Gastroesophageal sphincter (tissue), 4 donors: ENCODE data around the gene PTPN3. TPM values are rescaled to one million over a fixed set of nuclear protein-coding genes. Genes with fewer than 3 reads are reported as not detected.

Source experiments
- ATAC-seq: fragments of 150-250 bp; one replicate; pipeline ENCODE4 v1.9.1; 2016; ENCODE audit warnings: mild to moderate bottlenecking, moderate library complexity
- H3K27ac ChIP-seq, 4 donors: fragments of 200-600 bp; sonication (generic) in 3 of 4; 1 replicate in 3 of 4; 2 replicates in 1 of 4; pipeline ENCODE4 v1.5.1; 2016 to 2019
- H3K27me3 ChIP-seq: fragments of 200-600 bp; sonication (generic); one replicate; pipeline ENCODE4 v1.5.1; 2019
- H3K36me3 ChIP-seq, 2 donors: fragments of 200-600 bp; sonication (generic); one replicate each; pipeline ENCODE4 v1.5.1; 2019; ENCODE audit warnings: control low read depth in 1 of 2
- H3K4me1 ChIP-seq, 3 donors: fragments of 200-600 bp; sonication (generic); 1 replicate in 2 of 3; 2 replicates in 1 of 3; pipeline ENCODE4 v1.5.1; 2016 to 2019; ENCODE audit warnings: control low read depth in 2 of 3
- H3K4me3 ChIP-seq, 2 donors: fragments of 200-600 bp; sonication (generic); one replicate each; pipeline ENCODE4 v1.5.1; 2019; ENCODE audit warnings: mild to moderate bottlenecking in 1 of 2, moderate library complexity in 1 of 2
- H3K9me3 ChIP-seq, 3 donors: fragments of 200-600 bp; sonication (generic); one replicate each; pipeline ENCODE4 v1.5.1; 2017 to 2019; ENCODE audit warnings: control low read depth in 2 of 3
- CTCF ChIP-seq, 4 experiments: fragments of 200-600 bp in 2 of 4; fragments of 450-650 bp in 2 of 4; sonication (generic) in 1 of 4; IDR thresholded peaks; one replicate each; pipeline ENCODE4 v1.5.1; 2017 to 2019; ENCODE audit warnings: antibody characterized with exemption in 4 of 4, mild to moderate bottlenecking in 2 of 4, moderate library complexity in 2 of 4
- EP300 ChIP-seq: sonication (generic); formaldehyde crosslinking; IDR thresholded peaks from one replicate; pipeline ENCODE4 v1.6.1; 2017; ENCODE audit warnings: antibody characterized with exemption, mild to moderate bottlenecking
- POLR2A ChIP-seq, 2 donors: fragments of 450-650 bp; IDR thresholded peaks; one replicate each; pipeline ENCODE4 v1.6.1; 2017; ENCODE audit warnings: antibody characterized with exemption in 2 of 2, mild to moderate bottlenecking in 2 of 2, moderate library complexity in 1 of 2
- POLR2AphosphoS5 ChIP-seq: sonication (generic); formaldehyde crosslinking; IDR thresholded peaks from one replicate; pipeline ENCODE4 v1.6.1; 2017; ENCODE audit warnings: antibody characterized with exemption
- WGBS, 2 donors: methylation state at CpG; one replicate each; pipeline ENCODE4 v1.1.5; 2018; ENCODE audit warnings: low coverage in 1 of 2; 5-methylcytosine and 5-hydroxymethylcytosine counted together
- total RNA-seq, 4 donors: library from RNA; depleted of rRNA; stranded (reverse); fragments of >200 nt; gene quantifications; one replicate each; pipeline ENCODE4 v1.1.0, GENCODE V29; 2016

Gene PTPN3
- total RNA-seq, 4 donors from 2014 or later: 1.2 to 3.4 (median 1.6) TPM

DNA sequence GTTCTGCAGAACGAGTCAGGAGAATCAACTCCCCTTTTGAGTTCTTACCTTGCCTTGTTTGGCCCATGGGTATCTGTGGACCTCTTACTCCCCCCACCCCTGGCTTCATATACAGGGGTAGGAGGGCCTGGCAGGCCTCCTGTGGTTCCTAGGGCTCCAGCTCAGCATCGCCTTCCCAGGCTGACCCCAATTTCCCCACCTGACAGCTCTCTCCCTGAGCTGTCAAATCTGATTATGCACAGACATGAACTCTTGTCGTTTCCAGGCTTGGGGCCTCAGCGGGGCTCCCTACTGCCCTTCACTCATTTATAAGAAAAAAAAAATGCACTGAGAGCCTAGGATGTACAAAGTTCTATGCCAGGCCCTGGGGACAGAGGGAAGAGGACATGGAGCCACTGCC is 67.9 kb downstream of the PTPN3 start:
- Histone ChIP-seq H3K36me3 (peaks cover 0 to 4% of the 10 kb centered on the region in 2 donors), H3K4me3 (no peak overlapping the region), H3K9me3 (no peaks in the 10 kb centered on the region), H3K4me1 (no peaks in the 10 kb centered on the region), H3K27ac (no peak overlapping the region), H3K27me3 (no peaks in the 10 kb centered on the region)
- ATAC-seq: no peak
- 83% methylated on average over 1 of the region's 4 CpGs; no CpG with 5 or more reads in 1 of the 2 donors for WGBS, 2 donors
- TF ChIP-seq POLR2A (IDR thresholded peaks at IDR 0.05): no peak
- TF ChIP-seq POLR2AphosphoS5: no peak
- no peak for TF ChIP-seq EP300
- TF ChIP-seq CTCF (IDR thresholded peaks at IDR 0.05): no peak

DNA sequence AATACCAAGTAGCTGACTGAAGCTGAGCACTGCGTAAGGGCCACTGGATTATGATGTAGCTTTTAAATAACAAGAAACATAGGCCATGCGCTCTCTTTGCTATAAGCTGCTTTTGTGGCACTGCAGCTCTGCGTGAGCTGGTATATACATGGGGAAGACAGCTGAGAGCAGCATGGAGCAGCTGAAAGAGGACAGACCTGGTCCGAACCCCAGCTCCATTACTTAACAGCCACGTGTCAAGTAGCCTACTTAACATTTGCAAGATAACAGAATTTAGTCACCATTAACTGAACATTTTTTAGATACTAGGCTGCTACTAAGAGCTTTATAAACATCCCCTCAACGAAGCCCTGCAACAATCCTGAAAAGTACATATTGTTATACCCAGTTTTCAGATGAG is 69.3 kb downstream of the PTPN3 start:
- no peak for ATAC-seq
- 76 to 79% methylated on average over 2 to 6 of the region's 6 CpGs for WGBS, 2 donors
- Histone ChIP-seq H3K27me3 (no peaks in the 10 kb centered on the region), H3K9me3 (no peaks in the 10 kb centered on the region), H3K4me3 (no peak overlapping the region), H3K27ac (no peak overlapping the region), H3K4me1 (no peaks in the 10 kb centered on the region), H3K36me3 (peaks cover 0 to 4% of the 10 kb centered on the region in 2 donors)
- TF ChIP-seq CTCF (IDR thresholded peaks at IDR 0.05) (no peak), POLR2A (IDR thresholded peaks at IDR 0.05) (no peak), POLR2AphosphoS5 (no peak), EP300 (no peak)

GRCh38 chr9:109427886-109428285 is 70.2 kb downstream of the PTPN3 start:
- TF ChIP-seq EP300 (no peak), POLR2AphosphoS5 (no peak), POLR2A (IDR thresholded peaks at IDR 0.05) (no peak), CTCF (IDR thresholded peaks at IDR 0.05) (no peak)
- no peak for ATAC-seq
- H3K4me3 ChIP-seq: no peak overlapping the region
- H3K9me3 ChIP-seq: no peaks in the 10 kb centered on the region
- WGBS, 2 donors: 52 to 59% methylated on average over 4 of the region's 4 CpGs
- peaks cover 0 to 4% of the 10 kb centered on the region in 2 donors for H3K36me3 ChIP-seq
- no peak overlapping the region for H3K27ac ChIP-seq
- H3K27me3 ChIP-seq: no peaks in the 10 kb centered on the region
- no peaks in the 10 kb centered on the region for H3K4me1 ChIP-seq

DNA sequence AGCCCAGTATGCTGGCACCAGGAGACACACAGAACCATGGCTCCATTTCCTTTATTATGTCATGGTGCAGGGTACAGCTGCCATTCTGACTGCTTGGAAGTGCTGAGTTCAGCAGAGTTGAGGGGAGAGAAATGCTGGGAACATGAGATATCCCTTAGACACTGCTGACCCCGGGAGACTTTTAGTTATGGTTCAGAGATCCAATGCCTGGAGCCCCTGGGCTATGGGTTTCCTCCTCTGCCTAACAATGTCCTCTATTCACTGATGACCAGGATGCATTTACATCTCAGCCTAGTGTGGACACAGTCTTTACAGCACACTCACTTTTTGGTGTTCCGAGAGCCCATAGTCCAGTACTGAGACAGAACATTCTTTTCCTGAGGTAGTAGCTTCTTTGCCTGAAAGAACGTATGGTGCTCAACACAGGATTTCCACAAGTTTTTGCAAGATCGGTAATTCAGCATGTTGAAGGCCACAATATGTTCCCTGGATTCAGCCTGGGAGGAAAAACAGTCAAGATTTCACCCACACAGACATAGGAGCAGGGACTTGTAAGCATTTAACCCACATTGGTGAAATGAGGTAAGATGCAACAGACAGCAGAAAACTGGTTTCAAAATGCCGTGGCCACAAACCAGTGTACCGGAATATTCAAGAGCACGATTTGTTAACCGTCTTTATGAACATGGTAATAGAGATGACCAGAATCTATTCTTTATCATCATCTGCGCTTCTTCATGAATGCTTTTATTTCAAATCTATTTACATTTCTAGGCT is 71.3 kb downstream of the PTPN3 start:
- Histone ChIP-seq H3K4me3 (no peak overlapping the region), H3K27ac (no peak overlapping the region), H3K36me3 (peaks cover 0 to 4% of the 10 kb centered on the region in 2 donors), H3K9me3 (no peaks in the 10 kb centered on the region), H3K4me1 (no peaks in the 10 kb centered on the region), H3K27me3 (no peaks in the 10 kb centered on the region)
- TF ChIP-seq POLR2A (IDR thresholded peaks at IDR 0.05) (no peak), CTCF (IDR thresholded peaks at IDR 0.05) (no peak), EP300 (no peak), POLR2AphosphoS5 (no peak)
- ATAC-seq: no peak
- 73 to 97% methylated on average over 9 of the region's 9 CpGs for WGBS, 2 donors

GRCh38 chr9:109424618-109425017 is 73.5 kb downstream of the PTPN3 start:
- Histone ChIP-seq H3K9me3 (no peaks in the 10 kb centered on the region), H3K4me3 (no peak overlapping the region), H3K36me3 (no peaks in the 10 kb centered on the region), H3K4me1 (no peaks in the 10 kb centered on the region), H3K27ac (no peak overlapping the region), H3K27me3 (no peaks in the 10 kb centered on the region)
- no peak for TF ChIP-seq POLR2AphosphoS5
- no peak for ATAC-seq
